Osteocyte (in vitro differentiated cells): ENCODE data around the gene SBF2. TPM values are rescaled to one million over a fixed set of nuclear protein-coding genes. Genes with fewer than 3 reads are reported as not detected.

ENCODE experiments used
- DNase-seq: peaks from one replicate; pipeline ENCODE4 v3.0.0; 2021; ENCODE audit warnings: mixed read lengths; ENCODE audit not compliant: unreplicated experiment; ENCODE audit errors: extremely low spot score
- H3K27ac Mint-ChIP-seq: one replicate; pipeline ENCODE4 v1.8.0; 2021; ENCODE audit warnings: mild to moderate bottlenecking, mixed read lengths; ENCODE audit not compliant: unreplicated experiment
- H3K27me3 Mint-ChIP-seq: one replicate; pipeline ENCODE4 v1.8.0; 2021; ENCODE audit warnings: mixed read lengths; ENCODE audit not compliant: unreplicated experiment
- H3K36me3 Mint-ChIP-seq: one replicate; pipeline ENCODE4 v1.8.0; 2021; ENCODE audit warnings: mixed read lengths; ENCODE audit not compliant: unreplicated experiment
- H3K4me1 Mint-ChIP-seq: one replicate; pipeline ENCODE4 v1.8.0; 2021; ENCODE audit warnings: mixed read lengths; ENCODE audit not compliant: unreplicated experiment
- H3K4me3 Mint-ChIP-seq: one replicate; pipeline ENCODE4 v1.8.0; 2021; ENCODE audit warnings: mild to moderate bottlenecking, moderate library complexity, mixed read lengths; ENCODE audit not compliant: unreplicated experiment
- H3K9me3 Mint-ChIP-seq: one replicate; pipeline ENCODE4 v1.8.0; 2021; ENCODE audit warnings: mixed read lengths; ENCODE audit not compliant: unreplicated experiment
- CTCF ChIP-seq: fragments of 200-600 bp; sonication (generic); IDR thresholded peaks from 2 replicates; pipeline ENCODE4 v1.5.0; 2021; ENCODE audit warnings: antibody characterized with exemption, mild to moderate bottlenecking, moderate library complexity
- total RNA-seq: library from RNA; stranded (reverse); gene quantifications from 2 replicates; pipeline ENCODE4 v1.2.1, GENCODE V29; 2021

The SBF2 gene
- total RNA-seq, 1 donor from 2014 or later = 65.2 TPM

GRCh38 chr11:9974375-9974774, 319.6 kb downstream of the SBF2 start:
- Mint-ChIP-seq H3K27me3 (no peaks in the 10 kb centered on the region), H3K36me3 (peaks cover 13% of the 10 kb centered on the region), H3K27ac (peak overlapping the region; percentile 75), H3K4me3 (no peak overlapping the region), H3K9me3 (no peaks in the 10 kb centered on the region), H3K4me1 (peaks cover 41% of the 10 kb centered on the region)
- DNase-seq = no peak
- TF ChIP-seq CTCF = no peak

GRCh38 chr11:9973921-9974320, 320.1 kb downstream of the SBF2 start:
- Mint-ChIP-seq H3K36me3 (peaks cover 13% of the 10 kb centered on the region), H3K4me3 (no peak overlapping the region), H3K27me3 (no peaks in the 10 kb centered on the region), H3K27ac (peak overlapping the region; percentile 75), H3K4me1 (peaks cover 39% of the 10 kb centered on the region), H3K9me3 (no peaks in the 10 kb centered on the region)
- no peak for TF ChIP-seq CTCF
- no peak for DNase-seq

- Mint-ChIP-seq H3K4me1 (peaks cover 35% of the 10 kb centered on the region), H3K27me3 (no peaks in the 10 kb centered on the region), H3K4me3 (no peak overlapping the region), H3K27ac (peak overlapping the region; percentile 75), H3K36me3 (peaks cover 13% of the 10 kb centered on the region), H3K9me3 (no peaks in the 10 kb centered on the region)
- peak; percentile 87 for TF ChIP-seq CTCF
- DNase-seq = no peak
Observed at GRCh38 chr11:9972989-9973388, 321.0 kb downstream of the SBF2 start.

DNA sequence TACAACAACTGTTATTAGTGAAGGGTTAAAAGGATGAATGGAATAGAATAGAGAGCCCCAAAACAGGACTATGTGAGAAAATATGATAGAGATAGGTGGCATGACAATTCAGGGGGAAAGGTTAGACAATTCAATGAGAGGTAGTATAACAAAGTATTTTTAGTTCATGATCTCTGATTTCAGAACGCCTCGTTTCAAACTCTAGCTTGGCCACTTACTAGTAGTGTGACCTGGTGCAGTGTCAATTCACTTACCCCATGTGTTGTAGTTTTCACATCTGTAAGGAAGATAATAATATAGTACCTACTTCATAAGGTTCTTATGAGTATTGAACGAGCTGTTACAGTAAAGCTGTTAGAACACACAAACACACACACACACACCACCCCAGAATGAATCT, 322.1 kb downstream of the SBF2 start:
- no peak for TF ChIP-seq CTCF
- Mint-ChIP-seq H3K36me3 (peaks cover 12% of the 10 kb centered on the region), H3K4me3 (no peak overlapping the region), H3K9me3 (no peaks in the 10 kb centered on the region), H3K4me1 (peaks cover 24% of the 10 kb centered on the region), H3K27me3 (no peaks in the 10 kb centered on the region), H3K27ac (no peak overlapping the region)
- DNase-seq = no peak

DNA sequence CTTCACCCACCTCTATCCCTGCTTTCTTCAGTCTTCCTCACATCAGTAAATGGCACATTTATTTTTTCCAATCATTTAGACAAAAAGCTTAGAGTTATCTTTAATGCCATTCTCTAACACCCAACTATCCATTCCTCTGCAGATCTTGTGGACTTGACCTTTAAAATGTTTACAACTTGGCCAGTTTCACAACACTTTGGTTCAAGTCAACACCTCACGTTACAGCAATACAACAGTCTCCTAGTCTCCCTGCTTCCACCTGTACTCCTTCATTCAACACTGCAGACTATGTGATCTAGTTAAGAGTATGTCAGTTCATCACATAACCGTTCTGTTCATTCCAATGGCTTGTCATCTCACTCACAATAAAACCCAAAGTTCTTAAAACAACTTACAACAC, 325.0 kb downstream of the SBF2 start:
- DNase-seq = no peak
- Mint-ChIP-seq H3K36me3 (peaks cover 16% of the 10 kb centered on the region), H3K4me1 (peaks cover 16% of the 10 kb centered on the region), H3K27me3 (no peaks in the 10 kb centered on the region), H3K27ac (no peak overlapping the region), H3K4me3 (no peak overlapping the region), H3K9me3 (no peaks in the 10 kb centered on the region)
- no peak for TF ChIP-seq CTCF
